ENCODE data around the gene BRF1.

Gene BRF1

DNA sequence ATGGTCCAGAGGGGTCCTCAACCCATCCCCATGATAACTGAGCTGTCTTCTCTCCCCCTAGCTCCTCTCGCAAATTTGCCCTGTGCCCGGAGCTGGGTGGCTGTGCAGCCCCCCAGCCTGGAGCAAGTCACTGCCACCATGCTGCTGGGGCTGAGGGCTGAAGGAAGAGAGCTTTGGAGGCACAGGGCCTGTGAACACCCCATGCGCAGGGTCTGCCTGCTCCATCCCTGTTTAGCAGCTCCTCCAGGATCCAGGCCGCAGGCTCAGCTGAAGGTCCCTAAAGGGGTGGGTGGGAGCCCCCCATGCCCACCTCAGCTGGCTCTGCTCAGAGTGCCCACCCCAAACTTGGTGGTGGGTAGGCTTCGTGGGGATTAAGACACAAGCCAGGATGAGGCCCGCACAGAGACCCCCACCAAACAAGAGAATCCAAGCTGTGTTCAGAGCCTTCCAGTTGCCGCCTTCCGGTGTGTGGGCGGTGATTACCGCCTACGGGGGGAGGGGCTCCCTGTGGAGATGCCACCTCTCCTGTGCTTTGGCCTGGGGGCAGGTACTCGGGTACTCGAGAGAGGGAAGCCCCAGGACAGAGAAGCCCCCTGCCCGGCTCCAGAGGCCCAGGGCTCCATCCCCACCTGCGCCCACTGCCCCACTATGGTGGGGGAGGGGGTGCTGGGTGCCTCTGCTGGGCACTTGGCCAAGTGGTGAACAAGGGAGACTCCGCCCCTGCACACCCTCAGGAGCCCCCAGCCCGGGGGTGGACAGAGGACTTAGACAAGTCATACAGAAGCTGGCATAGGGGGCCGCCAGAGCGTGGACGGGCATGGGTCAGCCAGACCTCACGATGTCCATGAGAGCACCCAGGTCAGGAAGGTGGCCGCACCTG is 130.8 kb downstream of the BRF1 start:
- DNase-seq = no peak

DNA sequence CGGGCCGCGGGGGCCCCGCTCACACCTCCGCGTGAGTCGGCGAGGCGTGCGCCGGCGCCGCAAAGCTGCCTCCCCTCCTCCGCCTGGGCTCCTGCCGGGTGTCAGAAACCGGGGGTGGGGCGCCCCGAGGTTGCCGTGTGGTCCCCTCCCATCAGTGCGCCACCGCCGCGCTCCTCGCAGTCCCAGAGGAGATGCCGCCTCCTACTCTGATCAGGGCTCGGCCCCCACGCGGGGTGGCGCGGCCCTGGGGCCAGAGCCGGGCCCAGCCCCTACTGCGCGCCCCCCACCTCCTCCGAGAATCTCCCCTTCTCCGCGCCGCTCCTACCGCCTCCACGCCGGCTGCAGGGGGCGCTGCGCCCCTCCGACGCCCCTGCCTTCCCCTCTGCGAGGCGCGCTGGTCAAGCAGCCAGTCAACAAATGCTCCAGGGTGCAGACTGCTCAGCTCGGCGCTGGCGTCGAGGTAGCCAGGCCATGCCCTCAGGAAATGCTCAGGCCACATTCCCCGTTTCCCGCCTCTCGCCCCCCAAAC is 131.8 kb downstream of the BRF1 start:
- no peak for DNase-seq

DNA sequence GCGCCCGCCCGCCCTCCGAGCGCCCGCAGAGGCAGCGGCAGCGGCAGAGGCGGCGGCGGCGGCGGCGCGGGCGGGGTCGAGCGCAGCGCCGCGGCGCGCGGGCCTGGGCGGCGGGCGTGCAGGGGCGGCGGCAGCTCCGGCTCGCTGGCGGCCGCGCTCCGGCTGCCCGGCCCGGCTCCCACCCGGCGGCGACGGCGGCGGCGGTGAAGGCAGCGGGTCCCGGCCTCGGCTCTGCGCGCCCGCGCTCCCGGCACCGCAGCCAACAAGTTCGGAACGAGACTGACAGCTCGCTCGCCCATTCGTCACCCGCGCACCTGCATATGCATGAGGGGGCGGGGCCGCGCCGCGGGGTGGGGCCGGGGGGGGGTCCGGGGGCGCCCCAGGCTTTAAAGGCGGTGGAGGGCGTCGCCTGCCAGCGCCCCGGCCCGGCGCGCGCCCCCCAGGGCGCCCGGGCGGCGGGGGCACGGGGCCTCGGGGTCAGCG is 132.3 kb downstream of the BRF1 start, which contains the start of gene JAG2:
TSS of gene JAG2 (minus strand) at position 281 of the 483 bp plus-strand sequence. CDS start 356 bp downstream, outside the sequence.
- no peak for DNase-seq

DNA sequence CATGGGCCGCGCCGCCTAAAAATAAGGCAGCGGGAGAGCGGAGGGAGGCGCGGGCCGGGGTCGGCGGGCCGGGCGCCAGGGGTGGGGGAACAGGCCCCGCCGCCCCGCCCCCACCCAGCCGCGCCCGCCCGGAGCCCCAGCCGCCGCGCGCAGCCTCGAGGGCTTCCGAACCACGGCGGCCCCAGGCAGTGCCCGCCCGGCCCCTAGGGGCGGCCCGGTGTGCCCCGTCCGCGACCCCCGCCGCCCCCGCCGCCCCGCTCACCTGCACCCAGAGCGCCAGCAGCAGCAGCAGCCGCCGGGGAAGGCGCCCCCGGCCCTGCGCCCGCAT is 132.7 kb downstream of the BRF1 start:
- DNase-seq = no peak

DNA sequence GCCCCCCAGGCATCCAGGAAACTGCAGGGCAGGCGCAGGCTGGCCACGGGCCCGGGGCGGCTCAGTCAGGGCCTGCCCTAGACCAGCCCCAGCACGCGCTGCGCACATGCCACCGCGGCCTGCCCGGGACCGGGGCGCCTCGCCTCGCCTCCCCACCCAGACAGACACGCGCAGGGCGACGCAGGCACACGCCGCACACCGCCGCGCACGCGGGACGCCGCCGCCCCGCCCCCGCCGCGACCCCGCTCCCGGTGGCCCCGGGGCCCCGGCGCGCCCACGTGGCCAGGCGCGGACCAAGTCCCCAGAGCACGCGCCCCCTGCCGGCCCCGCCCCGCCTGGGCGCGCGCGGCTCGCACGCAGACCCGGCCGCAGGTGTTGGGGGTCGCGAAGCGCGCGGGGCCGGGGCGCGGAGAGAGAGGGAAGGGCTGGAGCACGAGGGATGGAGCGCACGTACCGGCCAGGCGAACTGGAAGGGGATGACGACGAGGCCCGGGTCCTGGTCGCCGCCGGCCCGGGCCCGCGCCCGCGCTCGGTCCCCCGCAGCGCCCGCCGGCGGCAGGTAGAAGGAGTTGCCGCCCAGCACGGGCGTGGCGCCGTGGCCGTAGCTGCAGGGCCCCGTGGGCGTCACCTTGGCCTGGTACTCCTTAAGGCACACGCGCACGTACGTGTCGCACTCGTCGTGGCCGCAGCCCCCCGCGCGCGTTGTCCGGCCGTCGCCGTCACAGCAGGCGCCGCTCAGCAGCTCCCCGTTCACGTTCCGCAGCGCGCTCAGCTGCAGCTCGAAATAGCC is 133.3 kb downstream of the BRF1 start:
- no peak for DNase-seq

DNA sequence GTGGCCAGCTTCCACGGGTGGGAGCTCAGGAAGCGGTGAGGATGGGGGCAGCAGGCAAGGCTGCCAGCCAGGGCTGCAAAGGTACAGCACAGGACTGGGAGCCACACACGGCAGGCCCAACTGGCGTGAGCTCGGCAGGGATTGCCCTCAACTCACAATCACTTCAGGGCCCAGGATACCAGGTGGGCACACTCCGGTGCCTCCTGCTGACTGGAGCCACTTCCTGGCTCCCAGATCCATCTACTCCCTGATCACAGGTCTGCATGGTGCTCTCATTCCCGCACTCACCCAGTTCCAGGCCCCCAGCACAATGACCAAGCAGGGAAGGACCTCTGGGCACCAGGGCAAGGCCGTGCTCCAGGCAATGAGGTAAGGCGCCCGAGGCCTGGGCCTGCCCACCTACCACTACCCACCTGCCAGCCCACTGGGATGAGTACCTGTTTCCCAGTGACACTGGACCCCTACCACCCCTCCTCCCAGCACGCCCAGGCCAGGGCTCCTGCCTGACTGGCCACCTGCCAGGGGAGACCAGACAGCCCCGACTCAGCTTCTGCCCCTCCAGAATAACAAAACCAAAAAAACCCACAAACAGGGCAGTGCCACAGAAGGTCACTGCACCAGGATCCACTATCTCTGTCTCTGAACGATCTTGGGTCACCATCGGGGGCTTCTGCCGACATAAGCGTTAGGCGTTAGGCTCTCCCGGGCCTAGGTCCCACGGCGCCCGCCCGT is 134.1 kb downstream of the BRF1 start:
- no peak for DNase-seq

DNA sequence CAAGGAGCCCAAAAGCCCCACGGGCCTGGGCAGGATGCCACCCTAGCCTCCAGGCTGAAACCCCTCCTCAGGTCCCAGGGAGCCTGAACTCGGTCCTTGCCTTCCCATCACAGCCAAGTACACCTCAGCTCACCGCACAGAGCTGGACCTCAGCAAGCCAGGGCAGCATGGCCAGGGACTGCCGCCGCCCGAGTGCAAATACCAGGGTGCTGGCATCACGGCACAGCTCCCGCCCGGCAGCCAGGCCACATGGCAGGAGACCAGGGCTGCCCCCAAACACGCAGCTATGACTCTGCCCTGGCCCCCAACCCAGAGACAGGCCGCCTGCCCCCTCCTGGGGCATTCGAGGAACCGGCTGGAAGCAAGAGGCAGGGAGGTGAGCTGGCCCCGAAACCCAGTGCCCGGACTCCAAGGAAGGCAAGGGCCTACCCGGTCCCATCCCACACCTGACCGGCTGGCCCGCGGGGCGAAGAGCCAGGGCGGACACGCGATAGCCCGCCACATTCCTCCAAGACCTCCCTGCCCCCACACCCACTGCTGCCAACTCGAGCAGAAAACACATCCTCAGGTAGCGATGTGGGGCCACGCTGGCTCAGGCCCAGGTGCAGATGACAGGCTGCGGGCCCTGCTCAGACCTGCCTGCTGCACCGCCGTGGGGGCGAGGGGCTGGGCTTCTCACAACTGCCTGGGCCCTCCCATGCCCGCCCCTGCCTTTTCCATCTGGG is 134.9 kb downstream of the BRF1 start:
- no peak for DNase-seq

DNA sequence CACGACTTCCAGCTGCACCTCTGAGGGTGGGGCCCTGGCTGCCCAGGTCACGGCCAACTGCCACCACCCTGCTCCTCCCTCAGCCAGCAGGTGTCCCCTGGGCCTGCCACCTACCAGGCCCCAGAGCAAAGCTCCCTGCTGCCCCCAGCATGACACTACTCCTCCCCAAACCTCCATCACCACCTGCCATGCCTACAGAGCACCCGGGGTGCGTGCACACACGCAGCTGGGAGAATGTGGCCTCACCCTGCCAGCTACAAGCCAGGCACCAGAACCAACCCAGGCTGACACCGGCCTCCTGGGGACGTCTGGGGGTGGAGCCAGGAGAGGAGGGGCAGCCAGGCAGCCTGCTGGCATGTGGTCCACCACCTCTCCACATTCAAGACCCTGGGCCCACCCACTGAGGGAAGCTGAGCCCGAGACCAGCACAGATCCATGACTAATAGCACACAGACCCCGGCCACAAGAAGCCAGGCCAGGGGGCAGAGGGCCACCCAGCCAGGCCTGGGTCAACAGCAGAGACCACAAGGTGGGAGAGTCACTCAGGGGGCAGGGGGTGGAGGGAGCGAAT is 135.6 kb downstream of the BRF1 start:
- peak; percentile 47 for DNase-seq

DNA sequence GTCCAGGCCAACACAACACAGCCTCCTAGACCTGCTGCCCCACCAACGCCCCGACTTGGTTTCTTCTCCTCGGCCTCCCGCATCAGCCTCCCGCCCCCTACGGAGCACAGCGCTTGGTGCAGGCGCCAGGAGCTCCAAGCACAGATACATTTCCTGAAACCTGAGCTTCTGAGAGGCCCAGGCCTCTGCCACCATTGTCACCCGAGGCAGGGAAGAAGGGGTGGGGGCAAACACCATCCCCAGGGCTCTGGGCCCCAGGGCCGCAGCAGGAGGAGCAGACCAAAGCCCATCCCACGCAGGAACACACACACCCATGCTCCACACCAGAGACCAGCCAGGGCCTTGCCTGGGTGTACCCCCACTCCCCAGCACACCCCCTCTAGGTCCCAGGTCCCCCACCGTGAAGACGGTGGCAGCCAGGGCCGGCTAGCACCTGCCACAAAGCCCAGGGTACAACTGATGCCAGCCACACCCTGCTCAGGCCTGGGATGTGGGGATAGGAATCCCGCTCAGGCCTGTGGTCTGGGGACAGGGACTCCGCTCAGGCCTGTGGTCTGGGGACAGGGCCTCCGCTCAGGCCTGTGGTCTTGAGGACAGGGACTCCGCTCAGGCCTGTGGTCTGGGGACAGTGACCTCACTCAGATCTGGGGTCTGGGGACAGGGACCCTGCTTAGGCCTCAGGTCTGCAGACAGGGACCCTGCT is 137.6 kb downstream of the BRF1 start:
- DNase-seq = no peak

DNA sequence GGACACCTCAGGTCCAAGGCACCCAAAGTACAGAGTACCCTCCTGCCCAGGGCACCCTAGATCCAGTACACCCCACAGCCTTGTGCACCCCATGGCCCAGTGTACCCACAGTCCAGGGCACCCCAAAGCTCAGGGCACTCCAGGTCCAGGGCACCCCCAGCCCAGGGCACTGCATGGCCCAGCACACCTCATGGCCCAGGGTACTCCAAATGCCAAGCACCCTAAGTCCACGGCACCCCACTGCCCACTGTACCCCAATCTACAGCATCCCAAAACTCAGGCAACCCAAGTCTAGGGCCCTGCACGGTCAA is 138.2 kb downstream of the BRF1 start:
- no peak for DNase-seq

DNA sequence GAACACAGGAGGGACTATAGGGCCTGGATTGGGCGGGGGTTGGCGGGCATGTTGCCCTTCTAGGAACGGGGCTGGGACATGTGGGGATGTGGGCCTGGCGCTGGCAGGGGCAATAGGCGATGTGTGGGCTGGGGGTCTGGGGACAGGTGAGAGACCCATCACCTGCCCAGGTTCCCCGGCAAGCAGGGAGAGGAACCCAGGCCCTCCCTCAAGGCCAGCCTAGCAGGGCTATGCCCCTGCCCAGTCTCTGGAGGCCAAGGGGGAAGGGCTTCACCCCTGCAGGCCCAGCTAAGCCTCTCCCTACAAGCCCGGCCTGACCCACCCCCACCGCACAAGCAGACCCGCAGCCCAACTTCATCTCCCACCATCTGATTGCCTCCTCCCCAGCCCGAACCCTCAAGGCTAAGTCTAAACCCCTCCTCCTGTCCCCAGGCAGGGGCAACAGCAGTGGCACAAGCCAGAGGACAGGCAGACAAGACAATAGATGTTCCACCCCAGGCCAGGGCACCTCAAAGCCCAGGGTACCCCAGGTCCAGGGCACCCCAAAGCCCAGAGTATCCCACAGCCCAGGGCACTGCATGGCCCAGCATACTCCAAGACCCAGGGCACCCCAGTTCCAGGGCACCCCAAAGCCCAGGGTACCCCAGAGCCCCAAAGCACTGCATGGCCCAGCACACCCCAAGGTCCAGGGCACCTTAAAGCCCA is 138.7 kb downstream of the BRF1 start:
- no peak for DNase-seq

DNA sequence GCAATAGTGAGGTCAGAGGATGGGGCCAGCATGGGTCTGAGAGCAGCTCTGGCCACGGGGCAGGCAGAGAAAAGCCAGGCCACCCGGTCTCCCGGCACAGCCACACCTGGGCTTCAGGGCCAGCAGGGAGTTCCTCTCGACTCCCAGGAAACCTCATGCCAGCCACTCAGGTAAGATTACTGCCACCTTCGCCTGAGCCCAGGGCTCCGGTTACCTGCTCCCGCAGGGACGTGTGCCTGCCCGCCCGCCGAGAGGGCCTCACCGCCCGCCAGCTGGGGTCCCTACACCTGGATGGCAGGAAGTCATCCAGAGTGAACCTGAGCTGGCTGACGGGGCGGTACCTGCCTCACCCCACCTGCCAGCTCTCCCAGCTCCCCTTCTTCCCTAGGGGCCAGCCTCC is 139.5 kb downstream of the BRF1 start:
- DNase-seq = peak; percentile 38

DNA sequence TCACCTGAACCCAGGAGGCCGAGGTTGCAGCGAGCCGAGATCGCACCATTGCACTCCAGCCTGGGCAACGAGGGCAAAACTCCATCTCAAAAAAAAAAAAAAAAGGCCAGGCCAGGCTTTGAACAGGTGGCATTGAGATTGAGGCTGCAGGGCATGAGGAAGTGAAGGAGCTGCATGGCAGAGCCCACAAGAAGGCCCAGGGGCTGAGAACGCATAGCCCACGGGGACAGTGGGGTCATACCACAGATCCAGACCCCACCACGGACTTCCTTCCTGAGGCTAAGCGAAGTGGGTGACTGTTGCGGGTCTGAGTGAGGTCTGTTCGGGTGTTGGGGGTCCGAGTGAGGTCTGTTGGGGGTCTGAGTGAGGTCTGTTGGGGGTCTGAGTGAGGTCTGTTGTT is 140.0 kb downstream of the BRF1 start:
- DNase-seq = no peak

DNA sequence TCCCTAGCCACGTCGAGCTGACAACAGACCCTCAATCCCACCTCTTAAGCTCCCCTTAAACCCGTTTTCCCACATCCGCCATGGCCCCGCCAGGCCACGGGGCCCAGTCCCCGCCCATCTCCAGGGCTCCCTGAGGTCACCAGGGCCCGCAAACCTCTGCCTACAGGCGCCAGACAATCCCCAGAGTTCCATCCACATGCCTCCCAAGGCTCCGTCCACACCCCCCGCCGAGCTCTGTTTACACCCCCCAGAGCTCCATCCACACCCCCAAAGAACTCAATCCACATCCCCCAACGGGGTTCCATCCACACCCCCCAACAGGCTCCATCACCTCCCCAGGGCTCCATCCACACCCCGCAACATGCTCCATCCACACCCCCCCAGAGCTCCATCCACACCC is 141.5 kb downstream of the BRF1 start:
- no peak for DNase-seq

Data from NCI-H1417 treated with DMSO at 0.1 percent for 48 hours (cell line).